ENCODE measurements around the gene SZRD1.
"Not testable (repeated sequence)": the region's sequence is repeated elsewhere in the genome, so short reads cannot be mapped to it uniquely, and the experiment has no call there.

SZRD1 gene, protein sequence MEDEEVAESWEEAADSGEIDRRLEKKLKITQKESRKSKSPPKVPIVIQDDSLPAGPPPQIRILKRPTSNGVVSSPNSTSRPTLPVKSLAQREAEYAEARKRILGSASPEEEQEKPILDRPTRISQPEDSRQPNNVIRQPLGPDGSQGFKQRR

DNA sequence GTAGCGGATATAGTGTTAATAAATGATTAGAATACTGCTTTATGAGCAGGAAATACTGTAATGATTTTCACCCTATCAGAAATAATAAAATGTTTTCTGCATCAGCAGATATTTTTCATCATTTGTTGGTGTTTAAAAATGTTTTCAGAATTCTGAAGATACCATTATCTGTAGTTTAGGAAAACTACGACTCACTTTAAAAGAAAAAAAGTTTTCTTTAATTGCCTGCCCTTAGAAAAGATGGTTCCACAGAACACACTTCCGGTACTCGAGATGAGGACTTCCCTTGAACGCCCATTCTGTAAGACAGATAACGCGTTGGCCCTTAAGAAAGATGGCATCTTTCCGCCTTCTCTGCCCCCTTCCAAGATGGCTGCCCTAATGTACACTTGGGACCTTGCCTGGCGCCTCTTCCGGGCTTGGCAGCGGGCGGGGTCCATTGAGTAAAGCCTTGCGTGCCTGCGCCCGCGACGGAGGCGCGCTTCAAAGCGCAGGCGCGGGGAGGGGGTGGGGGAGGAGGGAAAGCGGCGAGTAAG lies at the start of gene SZRD1:
Gene SZRD1, plus strand, starts transcription at position 521 of the 536 bp plus-strand sequence. CDS start 16 bp downstream, outside the sequence.
- peak; percentile 98 for DNase-seq

DNA sequence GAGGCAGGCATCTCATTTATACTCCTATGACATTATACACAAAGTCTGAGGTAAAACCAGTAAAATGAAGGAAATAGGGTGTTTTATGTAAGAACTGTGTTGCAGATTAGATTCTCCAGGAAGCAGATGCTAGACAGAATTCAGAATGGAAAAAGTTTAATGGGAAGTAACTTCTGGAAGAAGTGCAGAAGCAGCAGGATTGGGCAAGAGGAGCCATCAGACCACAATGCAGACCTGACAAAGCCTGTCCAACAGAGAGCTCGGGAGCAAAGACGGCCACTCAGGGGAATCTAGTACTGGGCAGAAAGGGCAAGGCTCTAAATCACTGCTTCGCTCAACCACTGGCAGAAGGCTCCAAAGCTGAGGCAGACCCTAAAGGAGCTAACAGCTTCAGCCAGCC lies 48.5 kb upstream of the SZRD1 start:
- no peak for DNase-seq

DNA sequence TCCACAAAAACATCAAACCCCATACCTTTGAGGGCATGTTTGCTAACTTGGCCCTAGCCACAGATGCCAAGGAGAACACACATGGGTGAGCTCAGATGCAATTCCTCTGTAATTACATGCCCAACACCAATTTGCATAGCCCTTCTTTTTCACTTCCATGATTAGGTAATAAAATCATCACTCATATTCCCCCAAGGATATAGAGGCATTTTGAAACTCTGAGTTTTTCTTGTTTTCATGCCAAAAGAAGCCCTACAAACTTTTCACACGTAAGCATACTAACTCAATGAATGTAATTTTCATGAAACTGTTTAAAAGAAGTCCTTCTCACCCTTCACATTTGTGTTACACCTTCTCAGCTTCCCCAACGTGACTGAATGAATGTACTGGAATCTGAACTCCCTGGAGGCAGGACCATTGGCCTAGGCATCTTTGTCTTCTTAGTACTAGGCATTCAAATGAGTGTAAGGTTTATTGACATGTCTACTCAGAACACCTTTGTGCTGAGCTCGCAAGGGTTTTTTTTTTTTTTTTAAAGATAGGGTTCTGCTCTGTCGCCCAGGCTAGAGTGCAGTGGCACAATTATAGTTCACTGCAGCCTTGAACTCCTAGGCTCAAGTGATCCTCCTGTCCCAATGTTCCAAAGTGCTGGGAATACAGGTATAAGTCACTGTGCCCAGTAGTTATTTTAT lies 45.7 kb upstream of the SZRD1 start:
- no peak for DNase-seq

DNA sequence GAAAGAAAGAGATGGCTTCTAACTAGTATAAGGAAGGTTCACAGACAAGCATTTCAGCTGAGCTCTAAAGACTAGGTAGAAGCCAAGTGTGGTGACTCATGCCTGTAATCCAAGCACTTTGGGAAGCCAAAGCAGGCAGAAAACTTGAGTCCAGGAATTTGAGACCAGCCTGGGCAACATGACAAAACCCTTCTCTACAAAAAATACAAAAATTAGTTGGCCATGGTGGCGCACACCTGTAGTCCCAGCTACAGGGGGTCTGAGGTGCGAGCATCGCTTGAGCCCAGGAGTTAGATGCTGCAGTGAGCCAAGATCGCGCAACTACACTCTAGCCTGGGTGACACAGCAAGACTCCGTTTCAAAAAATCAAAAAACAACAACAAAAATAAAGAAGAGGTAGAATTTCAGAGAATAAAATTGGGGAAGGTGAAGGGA lies 42.6 kb upstream of the SZRD1 start:
- DNase-seq: peak; percentile 63

DNA sequence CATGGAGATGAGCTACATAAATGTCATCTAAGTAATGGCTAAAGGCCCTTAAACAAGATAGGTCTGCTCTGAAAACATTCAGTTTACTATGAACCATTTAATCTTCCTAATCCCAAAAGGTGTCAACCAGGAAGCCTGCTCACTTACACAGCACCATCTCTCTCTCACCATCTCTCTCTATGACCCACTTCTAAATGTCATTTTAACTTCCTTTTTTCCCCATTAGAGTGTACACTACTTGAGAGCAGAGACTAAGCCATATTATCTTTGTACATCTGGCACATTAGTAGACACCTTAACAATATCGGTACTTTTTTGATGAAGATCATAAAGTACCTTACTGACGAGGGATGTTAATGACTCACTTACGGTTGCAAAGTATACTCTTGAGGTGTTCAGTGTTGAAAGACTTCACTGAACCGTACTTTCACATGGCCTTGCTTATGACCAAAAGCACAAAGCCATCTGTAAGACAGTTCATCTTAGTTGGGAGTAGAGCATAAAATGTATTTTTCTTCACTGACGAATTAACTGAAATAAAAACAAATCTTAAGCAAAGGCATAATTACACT lies 40.1 kb upstream of the SZRD1 start:
- DNase-seq: no peak

DNA sequence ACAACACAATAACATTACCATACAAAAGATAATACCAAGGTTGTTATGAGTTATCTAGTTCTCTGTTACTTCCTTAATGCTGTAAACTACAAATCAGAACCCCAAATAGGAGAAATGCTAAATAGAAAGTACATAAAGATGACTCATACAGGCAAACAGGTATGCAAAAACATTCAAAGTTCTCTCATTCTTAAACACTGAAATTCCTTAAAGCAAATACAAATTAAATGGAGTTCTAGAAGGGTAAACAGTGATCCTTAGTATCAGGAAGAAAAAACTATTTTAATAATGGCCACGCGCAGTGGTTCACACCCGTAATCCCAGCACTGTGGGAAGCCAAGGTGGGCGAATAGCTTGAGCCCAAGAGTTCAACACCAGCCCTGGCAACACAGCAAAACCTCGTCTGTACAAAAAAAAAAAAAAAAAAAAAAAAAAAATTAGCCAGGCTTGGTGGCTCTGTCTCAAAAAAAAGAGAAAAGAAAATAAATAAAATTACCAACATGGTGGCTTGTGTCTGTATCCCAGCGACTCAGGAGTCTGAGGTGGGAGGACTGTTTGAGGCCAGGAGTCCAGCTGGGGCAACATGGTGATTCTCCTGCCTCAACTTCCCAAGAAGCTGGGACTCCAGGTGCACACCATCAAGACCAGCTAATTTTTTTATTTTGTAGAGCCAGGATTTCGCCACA lies 32.2 kb upstream of the SZRD1 start:
- no peak for DNase-seq

DNA sequence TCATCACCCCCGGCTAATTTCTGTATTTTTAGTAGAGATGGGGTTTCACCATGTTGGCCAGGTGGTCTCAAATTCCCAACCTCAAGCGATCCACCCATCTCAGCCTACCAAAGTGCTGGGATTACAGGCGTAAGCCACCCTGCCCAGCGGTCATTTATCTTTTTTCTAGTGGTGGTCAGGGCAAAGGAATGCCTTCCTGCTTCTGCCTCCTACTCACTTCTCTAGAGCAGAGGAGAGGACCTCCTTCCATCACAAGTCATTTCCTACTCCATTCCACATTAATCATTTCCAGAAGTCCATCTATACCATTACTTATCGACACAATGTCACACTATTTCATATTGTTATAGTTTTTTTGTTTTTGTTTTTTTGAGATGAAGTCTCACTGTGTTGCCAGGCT lies 28.1 kb upstream of the SZRD1 start:
- DNase-seq: no peak

DNA sequence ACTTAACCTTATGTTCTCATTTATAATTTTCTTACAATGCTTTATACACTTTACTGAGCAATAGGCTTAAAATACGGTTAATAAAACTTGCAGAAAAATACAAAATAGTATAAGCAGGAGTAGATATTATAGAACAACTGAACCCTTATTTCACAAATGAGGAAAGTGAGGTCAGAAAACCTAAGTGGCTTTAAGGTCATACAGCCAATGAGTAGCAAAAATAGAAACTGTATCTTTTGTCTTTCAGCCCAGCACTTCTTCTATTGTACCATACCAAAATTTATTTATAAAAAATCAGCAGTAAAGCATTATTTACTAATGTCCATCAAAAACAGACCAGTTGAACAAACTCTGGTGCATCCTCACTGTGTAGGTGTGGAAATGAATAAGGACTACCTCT lies 26.4 kb upstream of the SZRD1 start:
- no peak for DNase-seq

DNA sequence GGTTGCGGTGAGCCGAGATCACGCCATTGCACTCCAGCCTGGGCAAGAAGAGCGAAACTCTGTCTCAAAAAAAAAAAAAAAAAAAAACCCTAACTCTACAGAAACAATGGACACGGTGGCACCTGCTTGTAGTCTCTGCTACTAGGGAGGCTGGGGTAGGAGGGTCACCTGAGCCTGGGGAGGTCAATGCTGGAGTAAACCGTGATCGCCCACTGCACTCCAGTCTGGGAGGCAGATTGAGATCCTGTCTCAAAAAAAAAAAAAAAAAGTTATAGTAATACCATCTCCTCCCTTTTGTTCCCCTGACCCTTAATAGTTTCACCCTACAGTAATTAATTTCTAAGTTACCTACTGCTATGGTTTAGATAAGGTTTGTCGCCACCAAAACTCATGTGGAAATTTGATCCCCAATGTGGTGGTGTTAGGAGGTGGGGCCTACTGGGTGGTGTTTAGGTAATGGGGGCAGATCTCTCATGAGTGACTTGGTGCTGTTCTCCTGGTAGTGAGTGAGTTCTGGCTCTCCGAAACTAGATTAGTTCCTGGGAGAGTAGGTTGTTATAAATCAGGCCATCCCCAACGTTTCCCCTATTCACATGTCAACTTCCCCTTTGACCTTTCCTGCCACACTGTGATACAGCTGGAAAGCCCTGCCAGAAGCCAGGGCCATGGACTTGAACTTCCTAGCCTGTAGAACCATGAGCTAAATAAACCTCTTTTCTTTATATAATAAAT lies 24.5 kb upstream of the SZRD1 start:
- no peak for DNase-seq

DNA sequence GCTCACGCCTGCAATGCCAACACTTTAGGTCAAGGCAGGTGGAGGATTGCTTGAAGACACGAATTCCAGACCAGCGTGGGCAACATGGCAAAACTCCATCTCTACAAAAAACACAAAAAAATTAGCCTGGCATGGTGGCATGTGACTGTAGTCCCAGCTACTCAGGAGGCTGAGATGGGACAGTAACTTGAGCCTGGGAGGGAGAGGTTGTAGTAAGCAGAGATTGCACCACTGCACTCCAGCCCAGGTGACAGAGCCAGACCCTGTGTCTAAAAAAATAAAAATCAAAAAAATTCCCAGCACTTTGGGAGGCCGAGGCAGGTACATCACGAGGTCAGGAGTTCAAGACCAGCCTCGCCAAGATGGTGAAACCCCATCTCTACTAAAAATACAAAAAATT lies 23.8 kb upstream of the SZRD1 start:
- DNase-seq: not testable (repeated sequence)

DNA sequence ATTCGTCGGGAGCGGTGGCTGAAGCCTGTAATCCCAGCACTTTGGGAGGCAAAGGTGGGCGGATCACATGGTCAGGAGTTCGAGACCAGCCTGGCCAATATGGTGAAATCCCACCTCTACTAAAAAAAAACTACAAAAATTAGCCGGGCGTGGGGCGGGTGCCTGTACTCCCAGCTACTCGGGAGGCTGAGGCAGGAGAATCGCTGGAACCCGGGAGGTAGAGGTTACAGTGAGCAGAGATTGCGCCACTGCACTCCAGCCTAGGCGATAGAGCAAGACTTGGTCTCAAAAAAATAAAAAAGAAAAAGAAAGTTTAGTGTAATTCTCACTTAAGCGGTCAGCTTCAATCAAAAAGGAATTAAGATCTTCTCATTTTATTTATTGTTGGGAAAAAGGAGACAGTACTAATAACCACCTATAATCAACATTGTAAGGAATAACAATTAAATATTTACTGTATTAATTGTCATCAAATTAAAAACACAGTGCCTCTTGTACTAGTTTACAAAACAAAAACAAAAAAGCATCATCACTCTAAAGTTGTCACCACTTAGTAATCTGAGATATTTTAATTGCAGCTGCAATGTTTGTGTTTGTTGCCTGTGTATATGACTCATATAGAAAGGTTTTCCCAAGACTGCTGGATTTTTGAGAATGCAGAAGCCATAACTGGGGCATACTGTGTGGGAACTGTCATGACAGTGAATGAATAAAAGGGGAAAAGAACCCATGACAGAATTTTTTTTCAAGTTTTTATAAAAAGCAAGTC lies 18.4 kb upstream of the SZRD1 start:
- peak; percentile 72 for DNase-seq

DNA sequence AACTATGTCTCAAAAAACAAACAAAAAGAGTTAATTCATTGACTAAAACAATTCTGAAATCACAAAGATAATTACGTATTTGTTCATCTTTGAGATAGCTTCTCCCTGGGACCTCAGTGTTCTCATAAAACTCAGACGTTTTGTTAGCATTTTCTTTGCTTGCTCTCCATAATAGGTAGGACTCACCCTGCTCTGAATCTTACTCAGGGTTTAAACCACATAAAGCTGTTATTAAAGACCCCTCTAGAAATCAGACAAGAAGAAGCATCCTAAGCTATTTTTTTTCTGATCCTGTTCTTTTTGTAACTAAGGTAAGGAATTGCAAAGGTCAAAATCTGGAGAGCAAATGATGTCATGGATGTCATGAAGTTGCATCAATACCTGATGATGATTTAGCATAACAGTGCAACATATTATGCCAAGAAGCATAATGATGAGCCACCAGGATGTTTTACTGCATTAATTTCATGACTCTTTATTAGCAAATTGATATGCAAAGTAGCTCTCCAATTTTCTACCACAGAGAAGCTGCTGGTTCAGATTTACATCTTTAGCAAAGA lies 17.1 kb upstream of the SZRD1 start:
- DNase-seq: no peak

DNA sequence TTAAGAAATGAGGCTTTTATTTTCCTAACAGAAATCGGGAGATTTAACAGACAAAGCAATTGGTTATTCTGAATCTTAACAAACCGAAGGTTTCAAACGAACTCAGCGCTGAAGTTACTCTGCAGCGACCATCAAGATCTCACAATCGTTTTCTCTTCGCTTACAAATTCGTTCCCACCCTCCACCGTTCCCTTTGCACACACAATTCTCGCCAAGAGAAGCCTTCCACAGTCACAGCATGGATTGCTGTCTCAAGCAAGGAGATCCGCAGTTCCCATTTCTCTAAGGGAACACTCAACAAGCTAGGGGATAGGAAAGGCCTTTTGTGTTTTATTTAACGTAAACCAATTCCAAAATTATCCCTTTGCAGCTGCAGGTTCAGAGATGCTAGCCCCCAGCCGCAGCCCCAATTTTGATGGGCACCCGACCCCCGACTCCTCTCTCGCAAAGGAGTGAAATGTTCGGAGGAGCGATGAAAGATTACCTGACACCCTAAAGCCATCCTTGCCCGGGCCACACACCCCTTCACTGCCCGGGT lies 15.5 kb upstream of the SZRD1 start:
- no peak for DNase-seq

DNA sequence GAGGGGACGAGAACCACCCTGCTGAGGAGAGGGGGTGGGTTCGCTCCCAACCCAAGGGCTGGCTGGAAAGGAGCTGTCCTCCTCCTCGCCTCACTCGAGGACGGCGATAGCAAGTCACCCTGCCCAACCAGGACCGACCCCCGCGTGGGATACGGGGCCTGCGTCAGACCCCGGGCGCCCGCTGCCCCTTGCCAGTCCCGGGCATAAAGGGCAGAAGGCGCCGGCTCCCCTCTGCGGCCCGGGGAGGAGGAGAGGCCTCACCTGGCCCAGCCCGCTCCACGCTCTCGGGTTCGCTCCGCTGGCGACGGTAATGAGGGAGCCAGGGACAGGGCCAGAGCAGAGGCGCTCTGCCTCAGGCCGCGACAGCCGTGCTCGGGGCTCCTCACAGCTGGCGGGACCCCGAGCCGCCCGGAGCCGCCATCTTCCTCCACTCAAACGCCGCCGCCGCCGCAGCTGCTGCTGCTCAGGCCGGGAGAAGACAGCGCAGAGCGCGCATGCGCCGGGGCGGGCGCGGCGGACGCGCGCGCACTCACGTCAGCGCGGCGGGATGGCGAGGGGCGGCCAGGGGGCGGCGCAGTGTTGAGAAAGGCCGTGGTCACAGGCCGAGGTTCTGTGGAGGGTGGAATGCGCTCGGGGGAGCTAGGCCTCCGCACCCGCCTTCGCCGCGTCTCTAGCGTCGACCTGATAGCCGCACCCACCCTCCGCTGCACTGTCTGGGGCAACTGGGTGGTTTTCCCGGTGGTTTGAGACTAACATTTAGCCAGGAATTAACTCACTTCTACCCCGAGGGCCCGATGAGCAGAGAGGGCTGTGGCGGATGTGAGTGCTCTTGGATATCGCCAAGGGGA lies 14.8 kb upstream of the SZRD1 start, which contains the start of gene FBXO42:
Gene FBXO42, minus strand, starts transcription at position 487 of the 848 bp plus-strand sequence. CDS start 37,062 bp downstream, outside the sequence.
- no peak for DNase-seq

DNA sequence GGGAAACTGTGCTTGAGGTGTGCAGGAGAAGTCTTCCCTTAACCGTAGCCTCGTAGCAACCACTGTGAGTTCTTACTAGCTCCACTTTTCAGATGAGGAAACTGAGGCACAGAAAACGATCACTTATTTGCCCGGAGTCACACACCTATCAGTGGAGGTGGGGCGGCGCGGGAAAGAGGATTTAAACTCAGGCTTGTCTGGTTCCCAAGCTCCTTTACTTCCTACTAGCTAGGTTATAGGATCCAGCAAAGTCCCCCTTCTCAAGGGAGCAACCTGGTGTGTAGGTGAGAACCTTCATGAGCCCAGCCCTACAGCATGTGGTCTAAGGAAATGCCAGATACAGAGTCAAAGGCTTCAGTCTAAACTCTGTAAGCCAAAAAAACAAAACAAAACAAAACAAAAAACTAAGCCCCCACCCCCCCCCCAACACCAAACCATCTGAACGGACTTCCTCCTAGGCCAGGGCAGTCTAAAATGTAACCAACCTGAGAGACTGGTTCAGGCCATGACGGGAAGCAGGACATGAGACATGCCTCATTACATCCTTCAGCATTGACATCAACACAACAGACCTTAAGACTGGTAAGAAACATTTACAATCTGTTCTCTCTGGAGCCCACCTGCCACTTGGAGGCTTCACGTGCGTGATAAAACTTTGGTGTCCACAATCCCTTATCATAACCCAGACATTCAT lies 14.1 kb upstream of the SZRD1 start:
- DNase-seq: no peak

DNA sequence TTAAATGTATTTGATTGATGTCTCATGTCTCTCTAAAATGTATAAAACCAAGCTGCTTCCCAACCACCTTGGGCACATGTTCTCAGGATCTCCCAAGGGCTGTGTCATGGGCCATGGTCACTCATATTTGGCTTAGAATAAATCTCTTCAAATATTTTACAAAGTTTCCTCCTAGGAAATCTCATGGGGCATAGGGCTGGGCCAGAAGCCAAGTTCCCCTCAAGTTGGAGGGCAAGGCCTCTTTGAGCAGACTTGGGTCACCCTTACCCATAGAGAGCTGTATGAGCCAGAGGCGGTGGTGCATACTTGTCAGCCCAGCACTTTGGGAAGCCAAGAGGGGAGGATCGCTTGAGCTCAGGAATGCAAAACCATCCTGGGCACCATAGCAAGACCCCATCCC lies 12.4 kb upstream of the SZRD1 start:
- no peak for DNase-seq

DNA sequence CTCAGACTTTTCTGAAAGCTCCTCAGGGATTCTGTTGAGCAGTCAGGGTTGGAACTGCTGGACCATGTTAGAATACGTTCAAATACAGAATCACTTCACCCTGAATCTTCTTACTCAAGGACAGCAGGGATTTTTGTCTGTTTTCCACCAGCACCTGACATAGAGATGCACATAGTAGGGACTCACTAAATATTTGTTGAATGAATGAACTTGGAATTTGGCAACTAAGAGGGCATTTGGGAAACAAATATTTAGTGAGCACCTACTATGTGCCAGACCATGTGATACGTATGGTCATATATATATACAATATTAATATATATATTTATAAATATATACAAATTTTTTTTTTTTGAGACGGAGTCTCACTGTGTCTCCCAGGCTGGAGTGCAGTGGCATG lies 10.2 kb upstream of the SZRD1 start:
- DNase-seq: no peak

DNA sequence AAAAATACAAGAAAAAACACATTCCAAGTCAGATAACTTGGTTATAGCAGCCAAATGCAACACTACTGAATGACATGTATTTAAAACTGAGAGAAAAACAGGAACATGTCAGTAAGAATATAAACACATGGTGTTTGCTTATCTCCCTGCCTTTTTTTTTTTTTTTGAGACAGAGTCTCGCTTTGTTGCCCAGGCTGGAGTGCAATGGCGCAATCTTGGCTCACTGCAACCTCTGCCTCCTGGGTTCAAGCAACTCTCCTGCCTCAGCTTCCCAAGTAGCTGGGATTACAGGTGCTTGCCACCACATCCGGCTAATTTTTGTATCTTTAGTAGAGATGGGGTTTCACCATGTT lies 1.9 kb upstream of the SZRD1 start:
- not testable (repeated sequence) for DNase-seq

DNA sequence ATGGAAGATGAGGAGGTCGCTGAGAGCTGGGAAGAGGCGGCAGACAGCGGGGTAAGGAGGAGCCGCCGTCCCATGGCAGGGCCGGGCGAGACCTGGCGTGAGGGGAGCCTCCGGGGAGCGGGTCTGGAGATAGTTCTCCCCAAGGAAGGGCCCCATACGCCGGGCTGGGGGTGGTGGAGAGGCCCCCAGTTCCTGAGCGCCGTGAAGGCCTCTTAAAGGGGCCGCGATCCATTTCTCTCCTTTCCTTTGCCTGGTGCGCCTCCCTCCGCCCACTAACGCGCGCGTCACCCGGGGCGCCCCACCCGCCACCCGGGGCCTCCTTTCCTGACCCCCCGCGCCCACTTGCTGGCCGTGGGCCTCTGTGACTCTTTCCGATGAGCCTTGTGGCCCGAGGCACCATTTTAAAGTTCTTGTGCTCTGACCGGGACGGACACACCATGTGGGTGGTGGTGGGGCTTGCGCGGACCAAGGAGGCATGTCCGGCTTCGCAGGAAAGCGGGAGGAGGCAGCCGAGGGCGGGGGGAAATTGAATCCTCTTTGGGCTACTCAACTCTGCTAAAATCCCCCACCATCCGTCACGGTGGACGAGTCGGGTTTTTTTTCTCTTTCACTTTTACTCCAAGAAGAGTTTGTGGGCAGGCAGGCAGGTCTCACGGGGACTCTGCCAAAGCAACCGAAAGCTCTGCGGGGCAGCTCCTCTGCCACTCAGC lies 371 bp downstream of the SZRD1 start:
- peak; percentile 84 for DNase-seq
